ENCODE data around the gene DOHH.

Gene DOHH

GRCh38 chr19:3527238-3527910 is 26.9 kb upstream of the DOHH start (continued):
- TF ChIP-seq ZNF184 (tag by site-specific recombination; IDR thresholded peaks at IDR 0.05) = no peak
- no peak for TF ChIP-seq ZNF404 (tag by site-specific recombination; IDR thresholded peaks at IDR 0.05)
- no peak for TF ChIP-seq ZNF48 (tag by site-specific recombination; IDR thresholded peaks at IDR 0.05)

GRCh38 chr19:3526507-3527237 is 26.2 kb upstream of the DOHH start:
- peaks cover 0 to 80% of the 10 kb centered on the region in 2 experiments; a peak in 2 of 3 replicates for H3K36me3 ChIP-seq (ENCODE audit: control insufficient read depth in 2 of 2, insufficient read depth in 1 of 2, low read length in 2 of 2)
- no peak for TF ChIP-seq PRDM1 (tag by site-specific recombination; IDR thresholded peaks at IDR 0.05)
- TF ChIP-seq ZNF211 (tag by site-specific recombination; IDR thresholded peaks at IDR 0.05; ENCODE audit: low read depth) = no peak
- no peak for TF ChIP-seq ZNF548 (tag by site-specific recombination; IDR thresholded peaks at IDR 0.05)
- no peak for TF ChIP-seq ZNF157 (tag by site-specific recombination; IDR thresholded peaks at IDR 0.05)
- TF ChIP-seq TRIM28 (IDR thresholded peaks at IDR 0.05; ENCODE audit: borderline replicate concordance, low read length) = no peak
- no peak for TF ChIP-seq ZNF585B (tag by site-specific recombination; IDR thresholded peaks at IDR 0.05)
- no peak for TF ChIP-seq HOXD13 (CRISPR knock-in tag; IDR thresholded peaks at IDR 0.05; ENCODE audit: borderline replicate concordance)
- TF ChIP-seq ZEB2 (tag by site-specific recombination; IDR thresholded peaks at IDR 0.05) = no peak
- TF ChIP-seq PRDM4 (tag by site-specific recombination; IDR thresholded peaks at IDR 0.05) = no peak
- no peak for TF ChIP-seq ZNF169 (tag by site-specific recombination; IDR thresholded peaks at IDR 0.05)
- TF ChIP-seq ZSCAN4 (tag by site-specific recombination; IDR thresholded peaks at IDR 0.05) = no peak
- no peak for TF ChIP-seq ZFP3 (tag by site-specific recombination; IDR thresholded peaks at IDR 0.05; ENCODE audit: low read depth)
- TF ChIP-seq ZNF138 (tag by site-specific recombination; IDR thresholded peaks at IDR 0.05; ENCODE audit: borderline replicate concordance) = no peak
- no peak for TF ChIP-seq ZNF513 (tag by site-specific recombination; IDR thresholded peaks at IDR 0.05)
- no peak for TF ChIP-seq GFI1B (tag by site-specific recombination; IDR thresholded peaks at IDR 0.05)
- TF ChIP-seq ZBTB20 (tag by site-specific recombination; IDR thresholded peaks at IDR 0.05) = no peak
- TF ChIP-seq ZNF837 (tag by site-specific recombination; IDR thresholded peaks at IDR 0.05) = no peak
- TF ChIP-seq PRDM6 (tag by site-specific recombination; IDR thresholded peaks at IDR 0.05) = no peak
- TF ChIP-seq KLF1 (tag by site-specific recombination; IDR thresholded peaks at IDR 0.05) = no peak
- ChIA-PET POLR2A (interaction anchor here (0.6 to 1.1 kb wide), 2 partner anchors 13 to 26 kb away, joined by 3 read pairs; no protein-coding TSS in a partner anchor), CTCF (interaction anchor here (1.3 kb wide), 1 partner anchor 10 kb away, joined by 7 read pairs; no protein-coding TSS in a partner anchor)
- H3K4me1 ChIP-seq (ENCODE audit: control insufficient read depth, insufficient read depth, low read length) = no peaks in the 10 kb centered on the region
- H3K27ac ChIP-seq (ENCODE audit: extremely low read depth, low read depth, low read length) = no peak overlapping the region
- H3K9me3 ChIP-seq (ENCODE audit: control insufficient read depth, insufficient read depth, low read depth, low read length) = no peaks in the 10 kb centered on the region
- H3K4me3 ChIP-seq (ENCODE audit: low read depth, low read length) = no peak overlapping the region

Measured in HEK293 (cell line).